Omental fat pad (tissue), 4 donors: ENCODE data around the gene LLCFC1. TPM values are rescaled to one million over a fixed set of nuclear protein-coding genes. Genes with fewer than 3 reads are reported as not detected.

ENCODE experiments used
- ATAC-seq: fragments of 150-250 bp; one replicate; pipeline ENCODE4 v1.9.1; 2016; ENCODE audit warnings: mild to moderate bottlenecking, moderate library complexity; ENCODE audit not compliant: low FRiP score
- DNase-seq: peaks from one replicate; pipeline ENCODE4 v3.0.0-alpha.2; 2019; ENCODE audit warnings: low spot score
- total RNA-seq, 4 donors: library from RNA; depleted of rRNA; stranded (reverse); fragments of >200 nt; gene quantifications; one replicate each; pipeline ENCODE4 v1.1.0, GENCODE V29; 2016
- TF ChIP-seq, protein P1 (sequence below), 3 donors: fragments of 450-650 bp; IDR thresholded peaks; one replicate each; pipeline ENCODE4 v1.5.1; 2016 to 2017; ENCODE audit warnings: antibody characterized with exemption in 3 of 3, mild to moderate bottlenecking in 3 of 3, moderate library complexity in 2 of 3

LLCFC1 gene
- total RNA-seq, 4 donors from 2014 or later = not detected

DNA sequence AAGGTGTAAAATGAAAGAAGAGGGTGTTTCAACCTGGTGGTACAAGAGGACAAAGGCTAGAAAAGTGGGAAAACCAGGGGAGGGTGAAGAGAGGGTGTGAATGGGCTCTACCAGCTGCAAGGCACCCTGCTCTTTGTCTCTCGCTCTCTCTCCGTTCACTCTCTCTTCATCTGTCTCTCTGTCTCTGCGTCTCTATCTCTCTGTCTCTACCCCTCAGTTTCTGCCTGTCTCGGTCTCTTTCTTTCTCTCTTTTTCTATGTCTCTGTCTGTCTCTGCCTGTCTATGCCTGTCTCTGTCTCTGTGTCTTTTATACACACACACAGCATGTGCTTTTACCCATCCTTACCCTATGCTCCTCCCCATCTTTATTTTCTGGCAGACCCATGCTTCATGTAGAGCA is 673 bp upstream of the LLCFC1 start:
- TF ChIP-seq, protein P1, sequence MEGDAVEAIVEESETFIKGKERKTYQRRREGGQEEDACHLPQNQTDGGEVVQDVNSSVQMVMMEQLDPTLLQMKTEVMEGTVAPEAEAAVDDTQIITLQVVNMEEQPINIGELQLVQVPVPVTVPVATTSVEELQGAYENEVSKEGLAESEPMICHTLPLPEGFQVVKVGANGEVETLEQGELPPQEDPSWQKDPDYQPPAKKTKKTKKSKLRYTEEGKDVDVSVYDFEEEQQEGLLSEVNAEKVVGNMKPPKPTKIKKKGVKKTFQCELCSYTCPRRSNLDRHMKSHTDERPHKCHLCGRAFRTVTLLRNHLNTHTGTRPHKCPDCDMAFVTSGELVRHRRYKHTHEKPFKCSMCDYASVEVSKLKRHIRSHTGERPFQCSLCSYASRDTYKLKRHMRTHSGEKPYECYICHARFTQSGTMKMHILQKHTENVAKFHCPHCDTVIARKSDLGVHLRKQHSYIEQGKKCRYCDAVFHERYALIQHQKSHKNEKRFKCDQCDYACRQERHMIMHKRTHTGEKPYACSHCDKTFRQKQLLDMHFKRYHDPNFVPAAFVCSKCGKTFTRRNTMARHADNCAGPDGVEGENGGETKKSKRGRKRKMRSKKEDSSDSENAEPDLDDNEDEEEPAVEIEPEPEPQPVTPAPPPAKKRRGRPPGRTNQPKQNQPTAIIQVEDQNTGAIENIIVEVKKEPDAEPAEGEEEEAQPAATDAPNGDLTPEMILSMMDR (IDR thresholded peaks at IDR 0.05) = no peak
- ATAC-seq (no peak), DNase-seq (no peak)

GRCh38 chr7:142940966-142941535 is 1.8 kb downstream of the LLCFC1 start:
- DNase-seq (no peak), ATAC-seq (no peak)
- TF ChIP-seq, protein P1 (IDR thresholded peaks at IDR 0.05) = no peak

GRCh38 chr7:142941541-142941940 is 2.3 kb downstream of the LLCFC1 start:
- no peak for DNase-seq
- ATAC-seq = no peak
- TF ChIP-seq, protein P1 (IDR thresholded peaks at IDR 0.05) = no peak

DNA sequence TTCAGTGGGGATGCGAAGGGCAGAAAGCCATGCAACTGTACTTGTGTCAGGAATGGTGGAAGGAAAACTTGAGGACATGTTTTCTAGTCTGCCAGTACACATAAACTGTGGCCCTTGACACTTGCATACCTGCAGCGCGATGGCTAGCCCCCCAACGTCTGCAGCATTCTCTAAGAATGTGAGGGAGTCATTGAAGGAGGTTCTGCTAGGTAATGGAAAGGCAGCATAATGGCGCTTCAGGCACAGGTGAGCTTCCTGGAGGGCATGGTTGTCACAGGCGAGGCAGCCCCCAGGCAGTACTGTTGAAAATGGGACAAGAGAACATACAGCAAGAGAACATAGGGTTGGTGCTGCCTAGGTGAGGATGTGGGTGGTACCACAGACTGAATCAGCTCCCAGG is 3.5 kb downstream of the LLCFC1 start:
- DNase-seq (no peak), ATAC-seq (no peak)
- TF ChIP-seq, protein P1 (IDR thresholded peaks at IDR 0.05) = no peak

GRCh38 chr7:142943706-142944268 is 4.5 kb downstream of the LLCFC1 start:
- TF ChIP-seq, protein P1 (IDR thresholded peaks at IDR 0.05) = no peak
- DNase-seq (no peak), ATAC-seq (no peak)

DNA sequence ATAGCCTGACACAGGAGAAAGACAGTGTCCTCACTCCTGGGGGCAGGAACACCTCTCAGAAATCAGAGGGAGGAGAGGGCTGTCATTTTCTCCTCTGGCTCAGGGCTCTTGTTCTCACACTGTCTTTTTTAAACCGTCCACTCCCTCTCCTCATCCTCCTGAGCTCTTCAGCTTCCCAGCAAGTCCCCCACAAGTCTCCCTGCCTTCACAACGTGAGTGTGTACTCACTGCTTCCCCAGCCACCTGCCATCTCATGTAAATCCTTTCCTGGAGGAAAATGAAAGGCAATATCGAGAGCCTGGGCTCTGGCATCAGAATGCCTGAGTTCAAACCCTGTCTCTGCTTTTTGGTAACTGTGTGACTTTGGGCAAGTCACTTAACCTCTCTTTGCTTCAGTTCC is 5.7 kb downstream of the LLCFC1 start:
- no peak for ATAC-seq
- TF ChIP-seq, protein P1 (IDR thresholded peaks at IDR 0.05) = no peak
- no peak for DNase-seq

DNA sequence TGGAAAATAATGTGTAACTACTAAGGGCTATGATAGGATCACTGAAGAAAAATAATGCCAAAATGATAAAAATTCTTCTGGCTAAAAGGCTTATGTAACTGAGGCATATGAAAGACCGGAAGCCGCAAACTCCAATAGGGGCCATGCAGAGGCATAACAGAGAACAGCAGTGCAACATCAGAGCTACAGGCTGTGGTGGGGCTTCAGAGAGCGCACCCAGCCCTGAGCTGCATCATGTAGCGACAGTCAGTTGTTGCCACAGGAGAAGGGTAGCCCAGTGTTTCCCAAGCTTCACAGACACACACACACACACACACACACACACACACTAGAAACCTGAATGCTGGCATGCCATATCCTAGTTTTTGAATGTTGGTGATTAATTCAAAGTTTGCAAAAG is 9.3 kb downstream of the LLCFC1 start:
- TF ChIP-seq, protein P1 (IDR thresholded peaks at IDR 0.05) = no peak
- DNase-seq = no peak
- no peak for ATAC-seq
